SK-N-MC (cell line): ENCODE measurements around the gene CUX1.
"Not testable (repeated sequence)": the region's sequence is repeated elsewhere in the genome, so short reads cannot be mapped to it uniquely, and the experiment has no call there.

Experiments
- DNase-seq: peaks from one replicate; pipeline ENCODE4 v3.0.0-alpha.2; 2011; ENCODE audit warnings: low read depth, low spot score
- H3K27ac ChIP-seq: fragments of 200-600 bp; sonication (generic); 2 replicates; pipeline ENCODE4 v1.5.1; 2016; ENCODE audit warnings: mixed run types
- H3K36me3 ChIP-seq: fragments of 200-600 bp; sonication (generic); 2 replicates; pipeline ENCODE4 v1.6.1; 2017; ENCODE audit warnings: antibody characterized with exemption, low read length, mixed read lengths; ENCODE audit not compliant: insufficient read depth
- H3K4me3 ChIP-seq: fragments of 200-600 bp; sonication (generic); 2 replicates; pipeline ENCODE4 v1.5.1; 2016
- H3K9ac ChIP-seq: fragments of 200-600 bp; sonication (generic); 2 replicates; pipeline ENCODE4 v1.8.0; 2017; ENCODE audit warnings: mixed run types, mixed read lengths; ENCODE audit not compliant: insufficient read length
- H3K9me3 ChIP-seq: fragments of 200-600 bp; sonication (generic); 2 replicates; pipeline ENCODE4 v1.6.1; 2017; ENCODE audit warnings: low read depth, mild to moderate bottlenecking, antibody characterized with exemption, low read length, moderate library complexity, mixed read lengths
- EZH2 ChIP-seq: fragments of 200-600 bp; sonication (generic); IDR thresholded peaks from one replicate; pipeline ENCODE4 v1.6.1; 2017; ENCODE audit warnings: antibody characterized with exemption
- FOXP2 ChIP-seq: optimal IDR thresholded peaks from 2 replicates; pipeline ENCODE3; 2011; ENCODE audit warnings: mild to moderate bottlenecking, moderate library complexity; ENCODE audit not compliant: insufficient read depth; ENCODE audit errors: extremely low read length, control extremely low read depth
- POLR2AphosphoS5 ChIP-seq: IDR thresholded peaks from 2 replicates; pipeline ENCODE4 v1.6.1; 2012; ENCODE audit warnings: mild to moderate bottlenecking, low read depth, low read length, borderline replicate concordance

Gene CUX1

DNA sequence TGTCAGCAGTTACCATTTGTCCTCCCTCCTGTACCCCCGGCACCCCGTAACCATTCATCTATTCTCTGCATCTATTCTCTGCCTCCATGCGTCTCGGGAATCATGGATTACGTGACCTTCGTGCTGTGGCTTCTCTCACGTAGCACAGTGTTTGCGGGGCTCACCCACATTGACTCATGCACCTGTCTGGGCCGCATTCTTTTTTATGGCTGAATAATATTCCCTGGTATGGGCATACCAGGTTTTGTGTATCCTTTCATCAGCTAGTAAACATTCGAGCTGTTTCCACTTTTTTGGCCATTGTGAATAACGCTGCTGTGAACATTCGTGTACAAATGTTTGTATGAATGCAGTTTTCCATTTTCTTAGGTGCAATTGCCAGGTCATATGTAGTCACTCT is 17.7 kb downstream of the CUX1 start:
- no peak for DNase-seq
- Histone ChIP-seq H3K9ac (no peak overlapping the region), H3K27ac (no peak overlapping the region), H3K9me3 (no peaks in the 10 kb centered on the region), H3K4me3 (no peak overlapping the region), H3K36me3 (no peaks in the 10 kb centered on the region)
- TF ChIP-seq FOXP2 (no peak), EZH2 (no peak), POLR2AphosphoS5 (no peak)

DNA sequence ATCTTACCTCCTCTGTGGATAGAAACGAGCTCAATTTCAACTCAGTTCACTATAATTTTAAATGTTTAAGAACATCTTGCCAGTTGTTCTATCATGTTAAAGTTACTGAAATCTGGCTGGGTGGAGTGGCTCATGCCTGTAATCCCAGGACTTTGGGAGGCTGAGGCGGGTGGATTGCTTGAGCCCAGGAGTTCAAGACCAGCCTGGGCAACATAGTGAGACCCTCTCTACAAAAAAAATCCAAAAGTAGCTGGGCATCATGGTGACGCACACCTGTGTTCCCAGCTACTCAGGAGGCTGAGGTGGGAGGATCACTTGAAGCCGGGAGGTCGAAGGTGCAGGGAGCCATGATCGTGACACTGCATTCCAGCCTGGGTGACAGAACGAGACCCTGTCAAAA is 20.0 kb downstream of the CUX1 start:
- not testable (repeated sequence) for H3K4me3 ChIP-seq, H3K9me3 ChIP-seq, H3K27ac ChIP-seq, H3K9ac ChIP-seq, H3K36me3 ChIP-seq, DNase-seq

DNA sequence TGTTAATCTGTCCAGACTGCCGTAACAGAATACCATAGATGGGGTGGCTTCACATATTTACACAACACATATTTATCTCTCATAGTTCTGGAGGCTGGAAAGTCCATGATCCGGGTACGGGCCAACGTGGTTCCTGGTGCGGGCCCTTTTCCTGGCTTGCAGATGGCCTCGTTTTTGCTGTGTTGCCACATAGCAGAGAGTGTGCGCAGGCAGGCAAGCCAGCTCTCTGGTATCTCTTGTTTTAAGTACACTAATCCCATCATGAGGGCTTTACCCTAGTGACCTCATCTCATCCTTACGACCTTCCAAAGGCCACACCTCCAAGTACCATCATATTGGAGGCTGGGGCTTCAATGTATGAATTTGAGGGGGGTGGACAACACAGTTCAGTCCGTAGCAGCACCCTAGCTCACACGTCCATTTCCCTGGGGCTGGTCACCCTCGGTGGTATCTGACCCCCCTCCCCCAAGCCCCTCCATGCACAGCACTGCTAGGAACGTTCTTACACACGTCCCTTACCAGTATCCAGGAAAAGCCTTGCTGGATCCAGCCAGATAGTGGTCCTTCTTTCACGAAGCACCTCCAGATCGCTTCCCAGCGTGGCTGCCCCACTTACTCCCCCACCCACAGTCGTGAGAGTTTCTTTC is 21.5 kb downstream of the CUX1 start:
- no peak overlapping the region for H3K27ac ChIP-seq
- H3K9me3 ChIP-seq: no peaks in the 10 kb centered on the region
- no peak overlapping the region for H3K4me3 ChIP-seq
- H3K36me3 ChIP-seq: no peaks in the 10 kb centered on the region
- H3K9ac ChIP-seq: no peak overlapping the region
- TF ChIP-seq FOXP2 (no peak), EZH2 (no peak), POLR2AphosphoS5 (no peak)
- DNase-seq: no peak

DNA sequence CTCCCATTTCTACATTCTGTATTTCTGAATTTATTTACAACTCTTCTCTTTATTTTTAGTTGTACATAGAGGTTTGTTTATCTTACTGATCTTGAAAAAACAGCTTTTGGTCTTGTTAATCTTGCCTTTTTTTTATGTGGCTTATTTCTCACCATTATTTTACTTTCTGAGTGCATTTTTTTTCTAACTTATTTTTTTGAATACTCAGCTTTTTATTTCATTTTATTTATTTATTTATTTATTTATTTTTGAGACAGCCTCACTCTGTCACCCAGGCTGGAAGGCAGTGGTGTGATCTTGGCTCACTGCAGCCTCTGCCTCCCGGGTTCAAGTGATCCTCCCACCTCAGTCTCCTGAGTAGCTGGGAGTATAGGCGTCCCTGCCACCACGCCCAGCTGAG is 23.9 kb downstream of the CUX1 start:
- H3K4me3 ChIP-seq: no peak overlapping the region
- no peak overlapping the region for H3K9ac ChIP-seq
- no peaks in the 10 kb centered on the region for H3K9me3 ChIP-seq
- TF ChIP-seq FOXP2: no peak
- no peak for TF ChIP-seq POLR2AphosphoS5
- no peak for TF ChIP-seq EZH2
- H3K36me3 ChIP-seq: no peaks in the 10 kb centered on the region
- DNase-seq: no peak
- H3K27ac ChIP-seq: no peak overlapping the region

DNA sequence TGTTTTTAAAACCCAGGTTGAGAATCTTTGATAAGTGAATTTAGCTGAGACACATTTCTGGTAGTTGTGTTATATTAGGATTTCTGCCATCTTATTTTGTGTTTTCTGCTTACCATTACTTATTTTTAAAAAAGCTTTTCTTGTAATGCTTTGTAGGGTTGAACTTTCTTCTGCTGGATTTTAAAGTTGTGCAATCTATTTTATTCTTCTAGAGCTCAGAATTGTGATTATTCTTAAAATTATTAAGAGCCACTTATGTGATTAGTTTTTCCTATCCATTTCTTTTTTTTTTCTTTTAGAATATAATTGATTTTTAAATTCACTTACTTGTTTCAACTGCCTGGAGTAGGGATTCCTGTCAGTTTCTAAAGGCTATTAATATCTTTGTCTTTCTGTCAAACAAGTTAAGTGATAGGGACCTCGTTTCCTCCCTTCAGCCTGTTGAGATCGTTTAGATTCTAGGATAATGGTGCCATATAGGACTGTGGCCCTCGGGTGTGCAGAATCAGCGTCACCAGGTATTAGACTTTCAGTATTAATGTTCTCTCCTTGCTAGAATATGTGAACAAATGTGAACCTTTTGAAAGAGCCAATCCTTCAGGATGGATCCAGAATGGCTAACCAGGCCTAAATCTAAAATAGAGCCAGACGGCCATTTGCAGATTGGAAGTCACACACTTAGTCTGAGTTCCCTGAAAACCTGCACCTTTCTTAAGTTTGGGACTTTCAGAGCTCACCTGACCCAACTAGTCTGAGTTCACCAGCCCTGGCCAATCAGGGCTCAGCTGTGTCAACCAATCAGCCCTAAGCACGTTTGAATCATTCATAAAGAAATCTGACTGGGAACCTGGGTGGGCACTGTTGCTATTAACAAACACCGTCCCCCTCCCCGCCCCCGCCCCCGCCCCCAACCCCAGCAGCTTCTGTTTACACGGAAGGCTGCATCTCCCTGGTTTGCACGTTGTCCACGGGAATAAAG is 26.2 kb downstream of the CUX1 start:
- Histone ChIP-seq H3K9me3 (no peaks in the 10 kb centered on the region), H3K4me3 (no peak overlapping the region), H3K9ac (no peak overlapping the region), H3K36me3 (no peaks in the 10 kb centered on the region; the same call in 1 of the 2 replicates), H3K27ac (no peak overlapping the region)
- TF ChIP-seq EZH2 (no peak), FOXP2 (no peak), POLR2AphosphoS5 (no peak)
- DNase-seq: no peak

DNA sequence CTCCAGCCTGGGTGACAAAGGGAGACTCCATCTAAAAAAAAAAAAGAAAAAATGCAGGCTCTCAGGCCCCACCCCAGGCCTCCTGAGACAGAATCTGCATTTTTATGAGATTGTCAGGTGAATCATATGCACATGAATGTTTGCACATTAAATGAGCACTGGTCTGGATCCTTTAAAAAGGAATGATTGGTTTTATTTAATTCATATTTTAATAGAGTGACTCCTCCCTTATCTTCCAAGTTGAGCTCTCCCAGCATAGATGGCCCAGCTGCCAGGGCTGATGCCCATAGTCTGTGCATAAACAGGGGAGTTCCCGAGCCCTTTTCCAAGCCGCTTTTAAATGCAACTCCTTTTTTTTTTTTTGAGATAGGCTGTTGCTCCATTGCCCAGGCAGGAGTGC is 28.5 kb downstream of the CUX1 start:
- DNase-seq: no peak
- TF ChIP-seq FOXP2 (no peak), EZH2 (no peak), POLR2AphosphoS5 (no peak)
- H3K9me3 ChIP-seq: no peaks in the 10 kb centered on the region
- H3K27ac ChIP-seq: no peak overlapping the region
- no peak overlapping the region for H3K4me3 ChIP-seq
- no peak overlapping the region for H3K9ac ChIP-seq
- no peaks in the 10 kb centered on the region; the same call in 1 of the 2 replicates for H3K36me3 ChIP-seq

DNA sequence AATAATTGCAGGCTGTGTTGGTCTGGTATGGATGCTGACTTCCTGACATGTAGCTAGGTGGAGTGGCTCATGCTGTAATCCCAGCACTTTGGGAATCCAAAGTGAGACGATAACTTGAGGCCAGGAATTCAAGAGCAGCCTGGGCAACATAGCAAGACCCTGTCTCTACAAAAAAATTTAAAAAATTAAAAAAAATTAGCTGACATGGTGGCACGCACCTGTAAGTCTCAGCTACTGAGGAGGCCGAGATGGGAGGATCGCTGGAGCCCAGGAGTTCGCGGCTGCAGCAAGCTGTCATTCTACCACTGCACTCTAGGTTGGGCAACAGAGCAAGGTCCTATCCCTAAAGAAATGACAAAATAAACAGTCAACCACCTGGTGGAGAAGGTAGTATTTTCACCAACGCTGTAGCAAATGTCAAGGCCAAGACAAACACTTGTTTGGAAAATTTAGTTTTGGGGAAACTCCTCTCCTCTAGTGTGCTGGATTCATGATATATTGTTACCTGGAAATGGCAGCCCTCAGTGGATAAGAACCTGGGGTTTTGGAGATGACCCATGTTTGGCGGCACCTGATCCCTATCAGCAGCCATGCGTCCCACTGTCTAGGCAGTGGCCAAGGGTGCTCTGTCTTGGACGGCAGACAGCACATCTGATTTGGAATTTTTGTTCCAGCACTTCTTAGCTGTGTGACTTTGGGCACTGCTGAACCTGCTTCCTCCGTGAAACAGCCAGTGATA is 29.5 kb downstream of the CUX1 start:
- Histone ChIP-seq H3K4me3 (no peak overlapping the region), H3K36me3 (no peaks in the 10 kb centered on the region; the same call in 1 of the 2 replicates), H3K27ac (no peak overlapping the region), H3K9me3 (no peaks in the 10 kb centered on the region), H3K9ac (no peak overlapping the region)
- TF ChIP-seq EZH2 (no peak), FOXP2 (no peak), POLR2AphosphoS5 (no peak)
- no peak for DNase-seq

DNA sequence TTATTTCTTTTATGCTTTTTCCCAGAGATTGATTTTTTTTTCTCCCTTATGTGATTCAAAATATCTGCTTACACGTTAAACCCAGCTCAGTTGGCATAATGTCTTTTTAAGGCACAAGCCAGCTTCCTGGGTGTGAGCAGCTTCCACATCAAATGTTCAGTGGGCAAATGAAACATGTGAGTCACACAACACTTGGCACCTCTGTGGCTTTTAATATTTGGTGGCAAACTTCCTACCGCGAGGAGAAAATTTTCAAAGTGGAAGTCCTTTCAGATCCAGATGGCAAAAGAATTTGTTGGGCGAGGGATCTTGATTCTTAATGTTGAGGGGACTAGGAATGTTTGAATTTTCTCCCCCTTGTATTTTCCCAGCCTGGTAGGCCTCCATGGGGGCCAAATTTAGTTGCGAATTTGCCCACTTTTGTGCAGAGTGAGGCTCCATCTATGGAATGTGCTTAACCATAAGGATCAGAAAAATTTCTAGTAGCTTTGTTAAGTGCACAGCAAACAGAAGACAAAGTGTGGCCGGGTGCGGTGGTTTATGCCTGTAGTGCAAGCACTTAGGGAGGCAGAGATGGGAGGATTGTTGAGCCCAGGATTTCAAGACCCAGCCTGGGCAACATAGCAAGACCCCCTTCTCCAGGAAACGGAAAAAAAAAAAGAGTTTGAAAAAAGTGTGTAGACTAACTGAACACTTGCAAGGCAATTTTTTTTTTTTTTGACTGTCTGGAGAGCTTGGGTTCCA is 31.0 kb downstream of the CUX1 start:
- Histone ChIP-seq H3K4me3 (no peak overlapping the region), H3K9me3 (no peaks in the 10 kb centered on the region), H3K27ac (no peak overlapping the region), H3K9ac (no peak overlapping the region), H3K36me3 (no peaks in the 10 kb centered on the region; the same call in 1 of the 2 replicates)
- TF ChIP-seq POLR2AphosphoS5 (no peak), EZH2 (no peak), FOXP2 (no peak)
- no peak for DNase-seq

DNA sequence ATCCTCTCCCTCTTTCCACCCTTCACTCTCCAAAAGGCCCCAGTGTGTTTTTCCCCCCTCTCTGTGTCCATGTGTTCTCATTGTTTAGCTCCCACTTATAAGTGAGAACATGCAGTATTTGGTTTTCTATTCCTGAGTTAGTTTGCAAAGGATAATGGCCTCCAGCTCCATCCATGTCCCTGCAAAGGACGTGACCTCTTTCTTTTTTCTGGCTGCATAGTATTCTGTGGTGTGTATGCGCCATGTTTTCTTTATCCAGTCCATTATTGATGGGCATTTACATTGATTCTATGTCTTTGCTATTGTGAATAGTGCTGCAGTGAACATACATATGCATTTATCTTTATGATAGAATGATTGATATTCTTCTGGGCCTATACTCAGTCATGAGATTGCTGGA is 31.9 kb downstream of the CUX1 start:
- not testable (repeated sequence) for DNase-seq

DNA sequence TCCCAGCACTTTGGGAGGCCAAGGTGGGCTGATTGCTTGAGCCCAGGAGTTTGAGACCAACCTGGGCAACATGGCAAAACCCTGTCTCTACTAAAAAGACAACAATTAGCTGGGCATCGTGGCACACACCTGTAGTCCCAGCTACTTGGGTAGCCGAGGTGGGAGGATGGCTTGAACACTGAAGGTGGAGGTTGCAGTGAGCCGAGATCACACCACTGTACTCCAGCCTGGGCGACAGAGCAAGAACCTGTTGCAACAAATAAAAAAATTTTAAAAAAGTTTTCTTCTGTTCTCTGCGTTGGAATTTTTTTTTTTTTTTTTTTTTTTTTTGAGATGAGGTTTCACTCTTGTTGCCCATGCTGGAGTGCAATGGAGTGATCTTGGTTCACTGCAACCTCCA is 34.9 kb downstream of the CUX1 start:
- DNase-seq, H3K27ac ChIP-seq, H3K9me3 ChIP-seq, H3K9ac ChIP-seq, H3K36me3 ChIP-seq, H3K4me3 ChIP-seq: not testable (repeated sequence)

More for the DNA sequence above, 31.9 kb downstream of the CUX1 start:
- not testable (repeated sequence) for H3K27ac ChIP-seq, H3K4me3 ChIP-seq, H3K9me3 ChIP-seq, H3K36me3 ChIP-seq, H3K9ac ChIP-seq
